ENCODE measurements around the gene HHATL.

DNA sequence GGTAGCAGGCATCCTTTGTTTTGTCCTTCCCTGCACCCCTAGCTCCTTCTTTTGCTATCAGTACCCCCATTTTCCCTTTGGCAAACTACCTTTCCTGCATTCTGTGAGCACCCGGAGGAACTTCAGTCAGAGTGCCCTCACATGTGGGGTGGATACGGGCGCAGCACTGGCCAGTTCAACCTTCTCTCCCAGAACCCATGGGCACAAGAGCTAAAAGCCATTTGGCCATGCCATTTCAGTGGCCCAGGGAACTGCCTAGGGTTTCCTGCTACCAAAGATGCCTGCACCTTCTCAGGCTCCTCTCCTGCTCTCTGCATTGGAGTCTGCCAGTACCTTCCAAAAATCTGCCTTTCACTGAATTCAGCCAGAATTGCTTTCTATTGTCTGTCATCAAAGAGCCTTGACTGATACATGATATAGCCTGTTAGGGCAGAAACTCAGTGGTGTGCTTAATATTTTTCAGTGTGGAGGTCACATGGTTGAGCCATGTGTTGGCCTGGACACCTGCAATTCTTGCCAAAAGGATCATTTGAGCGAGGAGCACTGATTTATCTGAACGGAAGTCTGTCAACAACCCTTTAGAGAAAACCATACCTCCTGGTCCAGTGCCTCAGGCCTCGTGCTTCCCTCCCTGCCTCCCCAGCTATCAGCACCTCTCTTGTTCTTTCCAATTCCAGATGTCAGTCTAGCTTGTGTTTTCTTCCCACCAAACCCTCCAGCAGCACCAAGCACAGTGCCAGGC is 27.0 kb upstream of the HHATL start:
- TF ChIP-seq POLR2AphosphoS5 (IDR thresholded peaks at IDR 0.05) (no peak), POLR2A (IDR thresholded peaks at IDR 0.05) (no peak)
- TF ChIP-seq, protein P1, sequence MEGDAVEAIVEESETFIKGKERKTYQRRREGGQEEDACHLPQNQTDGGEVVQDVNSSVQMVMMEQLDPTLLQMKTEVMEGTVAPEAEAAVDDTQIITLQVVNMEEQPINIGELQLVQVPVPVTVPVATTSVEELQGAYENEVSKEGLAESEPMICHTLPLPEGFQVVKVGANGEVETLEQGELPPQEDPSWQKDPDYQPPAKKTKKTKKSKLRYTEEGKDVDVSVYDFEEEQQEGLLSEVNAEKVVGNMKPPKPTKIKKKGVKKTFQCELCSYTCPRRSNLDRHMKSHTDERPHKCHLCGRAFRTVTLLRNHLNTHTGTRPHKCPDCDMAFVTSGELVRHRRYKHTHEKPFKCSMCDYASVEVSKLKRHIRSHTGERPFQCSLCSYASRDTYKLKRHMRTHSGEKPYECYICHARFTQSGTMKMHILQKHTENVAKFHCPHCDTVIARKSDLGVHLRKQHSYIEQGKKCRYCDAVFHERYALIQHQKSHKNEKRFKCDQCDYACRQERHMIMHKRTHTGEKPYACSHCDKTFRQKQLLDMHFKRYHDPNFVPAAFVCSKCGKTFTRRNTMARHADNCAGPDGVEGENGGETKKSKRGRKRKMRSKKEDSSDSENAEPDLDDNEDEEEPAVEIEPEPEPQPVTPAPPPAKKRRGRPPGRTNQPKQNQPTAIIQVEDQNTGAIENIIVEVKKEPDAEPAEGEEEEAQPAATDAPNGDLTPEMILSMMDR (IDR thresholded peaks at IDR 0.05) = no peak
